ENCODE measurements around the gene IL34.

Gene IL34

DNA sequence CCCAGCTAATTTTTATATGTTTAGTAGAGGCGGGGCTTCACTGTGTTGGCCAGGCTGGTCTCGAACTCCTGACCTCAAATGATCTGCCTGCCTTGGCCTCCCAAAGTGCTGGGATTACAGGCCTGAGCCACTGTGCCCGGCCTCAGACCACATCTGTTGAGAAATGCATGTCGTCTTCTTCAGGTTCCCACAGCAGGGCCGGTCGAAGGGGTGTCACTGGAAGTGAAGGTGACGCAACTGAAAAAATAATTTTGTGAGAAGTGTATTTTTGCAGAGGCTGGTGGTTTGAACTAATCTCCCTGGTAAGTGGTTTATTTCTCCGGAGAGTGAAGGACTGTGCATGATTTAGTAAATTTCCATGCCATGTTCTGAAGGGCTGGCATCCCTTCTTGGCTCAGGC is 33.4 kb upstream of the IL34 start:
- no peak for ATAC-seq
- TF ChIP-seq, protein P1, sequence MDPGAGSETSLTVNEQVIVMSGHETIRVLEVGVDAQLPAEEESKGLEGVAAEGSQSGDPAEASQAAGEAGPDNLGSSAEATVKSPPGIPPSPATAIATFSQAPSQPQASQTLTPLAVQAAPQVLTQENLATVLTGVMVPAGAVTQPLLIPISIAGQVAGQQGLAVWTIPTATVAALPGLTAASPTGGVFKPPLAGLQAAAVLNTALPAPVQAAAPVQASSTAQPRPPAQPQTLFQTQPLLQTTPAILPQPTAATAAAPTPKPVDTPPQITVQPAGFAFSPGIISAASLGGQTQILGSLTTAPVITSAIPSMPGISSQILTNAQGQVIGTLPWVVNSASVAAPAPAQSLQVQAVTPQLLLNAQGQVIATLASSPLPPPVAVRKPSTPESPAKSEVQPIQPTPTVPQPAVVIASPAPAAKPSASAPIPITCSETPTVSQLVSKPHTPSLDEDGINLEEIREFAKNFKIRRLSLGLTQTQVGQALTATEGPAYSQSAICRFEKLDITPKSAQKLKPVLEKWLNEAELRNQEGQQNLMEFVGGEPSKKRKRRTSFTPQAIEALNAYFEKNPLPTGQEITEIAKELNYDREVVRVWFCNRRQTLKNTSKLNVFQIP (CRISPR knock-in tag; IDR thresholded peaks at IDR 0.05; ENCODE audit: borderline replicate concordance, low read depth): no peak
- TF ChIP-seq RARB (CRISPR knock-in tag; IDR thresholded peaks at IDR 0.05) (no peak), ESRRG (CRISPR knock-in tag; IDR thresholded peaks at IDR 0.05) (no peak), ZFP30 (CRISPR knock-in tag; IDR thresholded peaks at IDR 0.05) (no peak), BACH2 (CRISPR knock-in tag; IDR thresholded peaks at IDR 0.05; ENCODE audit: borderline replicate concordance) (no peak), SNAI2 (CRISPR knock-in tag; IDR thresholded peaks at IDR 0.05) (no peak), ZNF565 (CRISPR knock-in tag; conservative IDR thresholded peaks at IDR 0.05; ENCODE audit: low read depth) (no peak), GLIS3 (CRISPR knock-in tag; IDR thresholded peaks at IDR 0.05) (no peak), TCF4 (CRISPR knock-in tag; IDR thresholded peaks at IDR 0.05; ENCODE audit: borderline replicate concordance) (no peak), OSR1 (CRISPR knock-in tag; IDR thresholded peaks at IDR 0.05) (no peak), ZNF70 (CRISPR knock-in tag; IDR thresholded peaks at IDR 0.05) (no peak), CSDC2 (CRISPR knock-in tag; IDR thresholded peaks at IDR 0.05) (no peak), TOX (CRISPR knock-in tag; IDR thresholded peaks at IDR 0.05; ENCODE audit: borderline replicate concordance) (no peak)
- TF ChIP-seq, protein P2, sequence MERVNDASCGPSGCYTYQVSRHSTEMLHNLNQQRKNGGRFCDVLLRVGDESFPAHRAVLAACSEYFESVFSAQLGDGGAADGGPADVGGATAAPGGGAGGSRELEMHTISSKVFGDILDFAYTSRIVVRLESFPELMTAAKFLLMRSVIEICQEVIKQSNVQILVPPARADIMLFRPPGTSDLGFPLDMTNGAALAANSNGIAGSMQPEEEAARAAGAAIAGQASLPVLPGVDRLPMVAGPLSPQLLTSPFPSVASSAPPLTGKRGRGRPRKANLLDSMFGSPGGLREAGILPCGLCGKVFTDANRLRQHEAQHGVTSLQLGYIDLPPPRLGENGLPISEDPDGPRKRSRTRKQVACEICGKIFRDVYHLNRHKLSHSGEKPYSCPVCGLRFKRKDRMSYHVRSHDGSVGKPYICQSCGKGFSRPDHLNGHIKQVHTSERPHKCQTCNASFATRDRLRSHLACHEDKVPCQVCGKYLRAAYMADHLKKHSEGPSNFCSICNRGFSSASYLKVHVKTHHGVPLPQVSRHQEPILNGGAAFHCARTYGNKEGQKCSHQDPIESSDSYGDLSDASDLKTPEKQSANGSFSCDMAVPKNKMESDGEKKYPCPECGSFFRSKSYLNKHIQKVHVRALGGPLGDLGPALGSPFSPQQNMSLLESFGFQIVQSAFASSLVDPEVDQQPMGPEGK (CRISPR knock-in tag; IDR thresholded peaks at IDR 0.05; ENCODE audit: borderline replicate concordance): no peak
- TF ChIP-seq, protein P3, sequence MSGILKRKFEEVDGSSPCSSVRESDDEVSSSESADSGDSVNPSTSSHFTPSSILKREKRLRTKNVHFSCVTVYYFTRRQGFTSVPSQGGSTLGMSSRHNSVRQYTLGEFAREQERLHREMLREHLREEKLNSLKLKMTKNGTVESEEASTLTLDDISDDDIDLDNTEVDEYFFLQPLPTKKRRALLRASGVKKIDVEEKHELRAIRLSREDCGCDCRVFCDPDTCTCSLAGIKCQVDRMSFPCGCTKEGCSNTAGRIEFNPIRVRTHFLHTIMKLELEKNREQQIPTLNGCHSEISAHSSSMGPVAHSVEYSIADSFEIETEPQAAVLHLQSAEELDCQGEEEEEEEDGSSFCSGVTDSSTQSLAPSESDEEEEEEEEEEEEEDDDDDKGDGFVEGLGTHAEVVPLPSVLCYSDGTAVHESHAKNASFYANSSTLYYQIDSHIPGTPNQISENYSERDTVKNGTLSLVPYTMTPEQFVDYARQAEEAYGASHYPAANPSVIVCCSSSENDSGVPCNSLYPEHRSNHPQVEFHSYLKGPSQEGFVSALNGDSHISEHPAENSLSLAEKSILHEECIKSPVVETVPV (CRISPR knock-in tag; IDR thresholded peaks at IDR 0.05): no peak
- TF ChIP-seq, protein P4, sequence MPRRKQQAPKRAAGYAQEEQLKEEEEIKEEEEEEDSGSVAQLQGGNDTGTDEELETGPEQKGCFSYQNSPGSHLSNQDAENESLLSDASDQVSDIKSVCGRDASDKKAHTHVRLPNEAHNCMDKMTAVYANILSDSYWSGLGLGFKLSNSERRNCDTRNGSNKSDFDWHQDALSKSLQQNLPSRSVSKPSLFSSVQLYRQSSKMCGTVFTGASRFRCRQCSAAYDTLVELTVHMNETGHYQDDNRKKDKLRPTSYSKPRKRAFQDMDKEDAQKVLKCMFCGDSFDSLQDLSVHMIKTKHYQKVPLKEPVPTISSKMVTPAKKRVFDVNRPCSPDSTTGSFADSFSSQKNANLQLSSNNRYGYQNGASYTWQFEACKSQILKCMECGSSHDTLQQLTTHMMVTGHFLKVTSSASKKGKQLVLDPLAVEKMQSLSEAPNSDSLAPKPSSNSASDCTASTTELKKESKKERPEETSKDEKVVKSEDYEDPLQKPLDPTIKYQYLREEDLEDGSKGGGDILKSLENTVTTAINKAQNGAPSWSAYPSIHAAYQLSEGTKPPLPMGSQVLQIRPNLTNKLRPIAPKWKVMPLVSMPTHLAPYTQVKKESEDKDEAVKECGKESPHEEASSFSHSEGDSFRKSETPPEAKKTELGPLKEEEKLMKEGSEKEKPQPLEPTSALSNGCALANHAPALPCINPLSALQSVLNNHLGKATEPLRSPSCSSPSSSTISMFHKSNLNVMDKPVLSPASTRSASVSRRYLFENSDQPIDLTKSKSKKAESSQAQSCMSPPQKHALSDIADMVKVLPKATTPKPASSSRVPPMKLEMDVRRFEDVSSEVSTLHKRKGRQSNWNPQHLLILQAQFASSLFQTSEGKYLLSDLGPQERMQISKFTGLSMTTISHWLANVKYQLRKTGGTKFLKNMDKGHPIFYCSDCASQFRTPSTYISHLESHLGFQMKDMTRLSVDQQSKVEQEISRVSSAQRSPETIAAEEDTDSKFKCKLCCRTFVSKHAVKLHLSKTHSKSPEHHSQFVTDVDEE (CRISPR knock-in tag; IDR thresholded peaks at IDR 0.05): no peak
- TF ChIP-seq, protein P5, sequence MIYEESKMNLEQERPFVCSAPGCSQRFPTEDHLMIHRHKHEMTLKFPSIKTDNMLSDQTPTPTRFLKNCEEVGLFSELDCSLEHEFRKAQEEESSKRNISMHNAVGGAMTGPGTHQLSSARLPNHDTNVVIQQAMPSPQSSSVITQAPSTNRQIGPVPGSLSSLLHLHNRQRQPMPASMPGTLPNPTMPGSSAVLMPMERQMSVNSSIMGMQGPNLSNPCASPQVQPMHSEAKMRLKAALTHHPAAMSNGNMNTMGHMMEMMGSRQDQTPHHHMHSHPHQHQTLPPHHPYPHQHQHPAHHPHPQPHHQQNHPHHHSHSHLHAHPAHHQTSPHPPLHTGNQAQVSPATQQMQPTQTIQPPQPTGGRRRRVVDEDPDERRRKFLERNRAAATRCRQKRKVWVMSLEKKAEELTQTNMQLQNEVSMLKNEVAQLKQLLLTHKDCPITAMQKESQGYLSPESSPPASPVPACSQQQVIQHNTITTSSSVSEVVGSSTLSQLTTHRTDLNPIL (CRISPR knock-in tag; IDR thresholded peaks at IDR 0.05; ENCODE audit: low read depth): no peak

DNA sequence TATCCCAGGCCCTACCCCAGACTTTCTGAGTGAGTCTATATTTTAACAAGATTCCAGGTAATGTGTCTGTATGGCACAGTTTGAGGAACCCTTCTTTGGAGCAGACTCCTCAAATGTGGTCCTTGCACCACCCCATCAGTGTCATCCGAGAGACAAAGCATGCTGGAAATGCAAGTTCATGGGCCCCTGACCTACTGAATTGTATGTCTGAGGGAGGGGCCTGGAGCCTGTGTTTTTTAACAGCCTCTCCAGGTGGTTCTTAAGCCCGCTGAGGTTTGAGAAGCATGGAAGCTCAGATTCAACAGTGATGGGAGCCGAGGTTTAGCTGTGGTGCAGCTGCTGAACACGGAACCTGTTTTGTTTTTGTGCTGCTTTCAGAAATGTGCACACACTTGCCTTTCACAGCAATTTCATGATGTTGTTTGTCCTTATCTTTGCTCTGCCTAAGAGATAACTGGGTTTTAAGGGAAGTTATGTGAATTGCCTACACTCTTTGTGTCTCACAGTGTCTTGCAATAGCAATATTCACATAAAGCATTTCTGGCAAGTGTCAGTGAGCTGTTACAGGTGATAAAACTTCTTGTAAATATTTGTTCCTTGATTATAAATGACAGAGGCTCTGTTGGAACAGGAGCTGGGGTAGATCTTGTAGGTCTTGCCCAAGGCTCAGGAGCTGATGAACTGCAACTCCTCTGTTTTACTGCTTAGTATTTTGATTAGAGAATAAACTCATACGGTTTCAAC is 32.0 kb upstream of the IL34 start:
- ATAC-seq: no peak; the same call in 2 of the 3 replicates
- no peak for TF ChIP-seq CSDC2 (CRISPR knock-in tag; IDR thresholded peaks at IDR 0.05)
- TF ChIP-seq ESRRG (CRISPR knock-in tag; IDR thresholded peaks at IDR 0.05): no peak
- no peak for TF ChIP-seq GLIS3 (CRISPR knock-in tag; IDR thresholded peaks at IDR 0.05)
- TF ChIP-seq ISL1 (CRISPR knock-in tag; IDR thresholded peaks at IDR 0.05): no peak
- TF ChIP-seq, protein P5 (CRISPR knock-in tag; IDR thresholded peaks at IDR 0.05; ENCODE audit: low read depth): no peak
- no peak for TF ChIP-seq BACH2 (CRISPR knock-in tag; IDR thresholded peaks at IDR 0.05; ENCODE audit: borderline replicate concordance)
- TF ChIP-seq ARNTL (CRISPR knock-in tag; IDR thresholded peaks at IDR 0.05; ENCODE audit: borderline replicate concordance, low read depth): no peak
- no peak for TF ChIP-seq ZFP3 (CRISPR knock-in tag; IDR thresholded peaks at IDR 0.05)
- TF ChIP-seq, protein P2 (CRISPR knock-in tag; IDR thresholded peaks at IDR 0.05; ENCODE audit: borderline replicate concordance): no peak
- TF ChIP-seq SNAI2 (CRISPR knock-in tag; IDR thresholded peaks at IDR 0.05): no peak
- TF ChIP-seq OSR1 (CRISPR knock-in tag; IDR thresholded peaks at IDR 0.05): no peak
- no peak for TF ChIP-seq ZC3H10 (CRISPR knock-in tag; IDR thresholded peaks at IDR 0.05)
- TF ChIP-seq, protein P3 (CRISPR knock-in tag; IDR thresholded peaks at IDR 0.05): no peak

Data from SK-N-SH treated with all-trans-retinoic acid at 6 μM for 48 hours (cell line).